ENCODE results near the gene ENDOD1. TPM values are rescaled to one million over a fixed set of nuclear protein-coding genes. Genes with fewer than 3 reads are reported as not detected.

The ENDOD1 gene
- total RNA-seq, 2 donors from 2014 or later, result 49.6 to 79.8 TPM

GRCh38 chr11:95153857-95154246 lies 64.2 kb downstream of the ENDOD1 start:
- H3K36me3 ChIP-seq, result no peaks in the 10 kb centered on the region
- DNase-seq (ENCODE audit: low spot score), result no peak
- no peak overlapping the region for H3K4me3 ChIP-seq
- H3K4me1 ChIP-seq (replicated peaks), result no peaks in the 10 kb centered on the region
- TF ChIP-seq POLR2AphosphoS5 (IDR thresholded peaks at IDR 0.05) (no peak), POLR2A (IDR thresholded peaks at IDR 0.05) (no peak)
- TF ChIP-seq, protein P1, sequence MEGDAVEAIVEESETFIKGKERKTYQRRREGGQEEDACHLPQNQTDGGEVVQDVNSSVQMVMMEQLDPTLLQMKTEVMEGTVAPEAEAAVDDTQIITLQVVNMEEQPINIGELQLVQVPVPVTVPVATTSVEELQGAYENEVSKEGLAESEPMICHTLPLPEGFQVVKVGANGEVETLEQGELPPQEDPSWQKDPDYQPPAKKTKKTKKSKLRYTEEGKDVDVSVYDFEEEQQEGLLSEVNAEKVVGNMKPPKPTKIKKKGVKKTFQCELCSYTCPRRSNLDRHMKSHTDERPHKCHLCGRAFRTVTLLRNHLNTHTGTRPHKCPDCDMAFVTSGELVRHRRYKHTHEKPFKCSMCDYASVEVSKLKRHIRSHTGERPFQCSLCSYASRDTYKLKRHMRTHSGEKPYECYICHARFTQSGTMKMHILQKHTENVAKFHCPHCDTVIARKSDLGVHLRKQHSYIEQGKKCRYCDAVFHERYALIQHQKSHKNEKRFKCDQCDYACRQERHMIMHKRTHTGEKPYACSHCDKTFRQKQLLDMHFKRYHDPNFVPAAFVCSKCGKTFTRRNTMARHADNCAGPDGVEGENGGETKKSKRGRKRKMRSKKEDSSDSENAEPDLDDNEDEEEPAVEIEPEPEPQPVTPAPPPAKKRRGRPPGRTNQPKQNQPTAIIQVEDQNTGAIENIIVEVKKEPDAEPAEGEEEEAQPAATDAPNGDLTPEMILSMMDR (IDR thresholded peaks at IDR 0.05), result no peak
- 85% methylated on average over 1 of the region's 1 CpG for WGBS
- H3K9me3 ChIP-seq, result no peaks in the 10 kb centered on the region
- no peaks in the 10 kb centered on the region for H3K27me3 ChIP-seq (replicated peaks; ENCODE audit: insufficient read depth)
- H3K27ac ChIP-seq, result no peak overlapping the region
- intact Hi-C loops (cut with DNase I), result loop anchor here (2.0 to 10.0 kb wide), 3 partner anchors 67 to 181 kb away; partner anchors contain the start of genes ENDOD1 and SESN3

DNA sequence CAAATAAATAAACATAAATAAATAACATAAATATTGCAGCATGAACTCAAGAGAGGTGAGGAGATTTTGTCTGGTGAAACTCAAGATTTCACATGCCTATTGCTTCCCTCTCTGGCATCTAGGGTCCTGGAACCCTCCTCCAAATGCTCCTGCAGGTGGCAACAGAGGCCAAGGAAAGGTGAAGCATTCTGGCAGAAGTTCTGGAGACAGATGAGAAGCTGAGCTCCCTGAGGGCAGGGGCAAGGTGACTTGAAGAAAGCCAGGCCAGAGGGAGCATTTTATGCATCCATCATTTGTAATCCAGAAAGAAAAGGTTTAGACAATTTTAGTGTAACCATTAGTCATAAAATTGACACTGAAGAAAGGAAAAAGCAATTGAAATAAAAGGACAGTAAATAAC lies 64.9 kb downstream of the ENDOD1 start:
- Histone ChIP-seq H3K4me1 (replicated peaks) (no peaks in the 10 kb centered on the region), H3K36me3 (no peaks in the 10 kb centered on the region), H3K27me3 (replicated peaks; ENCODE audit: insufficient read depth) (no peaks in the 10 kb centered on the region), H3K4me3 (no peak overlapping the region), H3K9me3 (no peaks in the 10 kb centered on the region), H3K27ac (no peak overlapping the region)
- no peak for TF ChIP-seq POLR2A (IDR thresholded peaks at IDR 0.05)
- TF ChIP-seq, protein P1 (IDR thresholded peaks at IDR 0.05), result peak in 3 of 4 experiments; percentile 48 to 69 (median 66)
- TF ChIP-seq POLR2AphosphoS5 (IDR thresholded peaks at IDR 0.05), result peak; percentile 41
- intact Hi-C loops (cut with DNase I), result loop anchor here (2.0 to 10.0 kb wide), 3 partner anchors 67 to 180 kb away; partner anchors contain the start of genes ENDOD1 and SESN3
- DNase-seq (ENCODE audit: low spot score), result peak; percentile 52

DNA sequence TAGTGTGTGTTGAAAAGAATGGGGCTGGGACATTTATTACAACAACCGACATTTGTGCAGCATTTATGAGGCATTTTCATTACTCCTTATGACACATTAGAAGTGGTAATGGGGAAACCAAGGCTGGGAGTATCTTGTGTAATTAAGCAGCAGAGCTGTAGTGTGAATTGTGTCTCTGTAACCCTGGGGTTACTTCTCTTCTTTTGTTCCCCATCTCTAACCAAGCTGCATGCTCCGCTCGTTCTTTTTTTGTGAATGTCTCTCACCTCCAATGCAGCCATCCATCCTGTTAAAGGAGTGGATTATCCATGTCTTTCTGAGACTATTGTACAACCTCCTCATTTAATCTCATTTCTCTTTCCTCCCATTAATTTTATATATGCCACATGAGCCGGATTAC lies 65.7 kb downstream of the ENDOD1 start:
- Histone ChIP-seq H3K36me3 (no peaks in the 10 kb centered on the region), H3K4me3 (no peak overlapping the region), H3K27me3 (replicated peaks; ENCODE audit: insufficient read depth) (no peaks in the 10 kb centered on the region), H3K4me1 (replicated peaks) (no peaks in the 10 kb centered on the region), H3K27ac (no peak overlapping the region), H3K9me3 (no peaks in the 10 kb centered on the region)
- no peak for TF ChIP-seq POLR2AphosphoS5 (IDR thresholded peaks at IDR 0.05)
- TF ChIP-seq, protein P1 (IDR thresholded peaks at IDR 0.05), result no peak
- TF ChIP-seq POLR2A (IDR thresholded peaks at IDR 0.05), result no peak
- 95% methylated on average over 4 of the region's 4 CpGs for WGBS
- intact Hi-C loops (cut with DNase I), result loop anchor here (2.0 to 10.0 kb wide), 2 partner anchors 75 to 179 kb away; partner anchors contain the start of gene SESN3
- DNase-seq (ENCODE audit: low spot score), result no peak

- no peak for DNase-seq (ENCODE audit: low spot score)
- TF ChIP-seq, protein P1 (IDR thresholded peaks at IDR 0.05), result no peak
- TF ChIP-seq POLR2AphosphoS5 (IDR thresholded peaks at IDR 0.05) (no peak), POLR2A (IDR thresholded peaks at IDR 0.05) (no peak)
- H3K36me3 ChIP-seq, result no peaks in the 10 kb centered on the region
- H3K4me1 ChIP-seq (replicated peaks), result no peaks in the 10 kb centered on the region
- no peak overlapping the region for H3K4me3 ChIP-seq
- H3K27ac ChIP-seq, result no peak overlapping the region
- H3K27me3 ChIP-seq (replicated peaks; ENCODE audit: insufficient read depth), result no peaks in the 10 kb centered on the region
- no peaks in the 10 kb centered on the region for H3K9me3 ChIP-seq
- intact Hi-C loops (cut with DNase I), result loop anchor here (10.0 kb wide), 1 partner anchor 179 kb away; no protein-coding TSS in a partner anchor
- WGBS, result 84% methylated on average over 5 of the region's 5 CpGs
These were observed 66.6 kb downstream of the ENDOD1 start for GRCh38 chr11:95156133-95156721.

Data from prostate gland (tissue), 2 donors.